Activated gamma-delta T cell (primary cell): ENCODE data around the gene CCL19.
"Not testable (repeated sequence)": the region's sequence is repeated elsewhere in the genome, so short reads cannot be mapped to it uniquely, and the experiment has no call there.

ENCODE experiments used
- DNase-seq: peaks from one replicate; lab custom pipeline; 2025; lab: John Stamatoyannopoulos, UW
- total RNA-seq, 2 donors: gene quantifications; one replicate each; lab custom pipeline; 2026; lab: John Stamatoyannopoulos, UW

The CCL19 gene
- total RNA-seq: 0 to 0.04 reads per million in 2 donors

GRCh38 chr9:34690983-34691935, at the start of gene CCL19:
Gene CCL19, minus strand, starts transcription at chr9:34691276. Its CDS starts 137 bp downstream, at chr9:34691139.
- no peak for DNase-seq

- not testable (repeated sequence) for DNase-seq
Measured at GRCh38 chr9:34740176-34740575, 49.1 kb upstream of the CCL19 start.

- no peak for DNase-seq
Measured at GRCh38 chr9:34737677-34738260, 46.7 kb upstream of the CCL19 start.

GRCh38 chr9:34734720-34735119, 43.6 kb upstream of the CCL19 start:
- DNase-seq: no peak

- no peak for DNase-seq
Measured at GRCh38 chr9:34732886-34733285, 41.8 kb upstream of the CCL19 start.

- no peak for DNase-seq
Measured at GRCh38 chr9:34732478-34732877, 41.4 kb upstream of the CCL19 start.

- no peak for DNase-seq
Measured at GRCh38 chr9:34723141-34723540, 32.1 kb upstream of the CCL19 start.

- not testable (repeated sequence) for DNase-seq
Measured at GRCh38 chr9:34719769-34720025, 28.6 kb upstream of the CCL19 start.

GRCh38 chr9:34719021-34719768, 28.1 kb upstream of the CCL19 start:
- DNase-seq: no peak

GRCh38 chr9:34717996-34718614, 27.0 kb upstream of the CCL19 start:
- DNase-seq: no peak

- DNase-seq: no peak
Measured at GRCh38 chr9:34716711-34717110, 25.6 kb upstream of the CCL19 start.

- DNase-seq: no peak
Measured at GRCh38 chr9:34715639-34716215, 24.7 kb upstream of the CCL19 start.

- DNase-seq: no peak
Measured at GRCh38 chr9:34714007-34714406, 22.9 kb upstream of the CCL19 start.

GRCh38 chr9:34712140-34712539, 21.1 kb upstream of the CCL19 start:
- no peak for DNase-seq

- DNase-seq: no peak
Measured at GRCh38 chr9:34710023-34710422, 18.9 kb upstream of the CCL19 start, which contains the start of gene CCL21. Gene CCL21, minus strand, starts transcription at chr9:34710136. Its CDS starts 70 bp downstream, at chr9:34710066.

GRCh38 chr9:34709196-34709978, 18.3 kb upstream of the CCL19 start:
- DNase-seq: no peak

GRCh38 chr9:34707130-34707529, 16.1 kb upstream of the CCL19 start:
- DNase-seq: no peak

- peak; percentile 43 for DNase-seq
Measured at GRCh38 chr9:34701769-34702736, 11.0 kb upstream of the CCL19 start.

GRCh38 chr9:34701023-34701768, 10.1 kb upstream of the CCL19 start:
- peak; percentile 44 for DNase-seq
